Panc1 (cell line): ENCODE results near the gene ANKRD55. TPM values are rescaled to one million over a fixed set of nuclear protein-coding genes. Genes with fewer than 3 reads are reported as not detected.

Source experiments
- ATAC-seq: fragments of 200-7000 bp; cut with Tn5 transposase; 2 replicates; pipeline ENCODE4 v1.9.1; 2020; ENCODE audit warnings: mild to moderate bottlenecking, moderate library complexity
- BruUV-seq: library from RNA; stranded (reverse); fragments of 400-500 nt; replicated peaks from 2 replicates; lab custom pipeline; 2021; lab: Mats Ljungman, UMichigan
- CTCF ChIA-PET: fragments of 300-600 bp; sonication (Branson Sonifier 250); formaldehyde crosslinking; loops from one replicate; lab custom pipeline; 2022; ENCODE audit warnings: antibody characterized with exemption; lab: Charles Lee
- POLR2A ChIA-PET: fragments of 300-600 bp; sonication (Branson Sonifier 250); formaldehyde crosslinking; loops from one replicate; lab custom pipeline; 2022; ENCODE audit warnings: antibody characterized with exemption; lab: Charles Lee
- DNase-seq: peaks from one replicate; pipeline ENCODE4 v3.0.0-alpha.2; 2010; ENCODE audit warnings: low read depth, low spot score
- H3K27ac ChIP-seq: 2 replicates; pipeline ENCODE4 v1.5.1; 2011; ENCODE audit warnings: mild to moderate bottlenecking, low read length, inconsistent platforms
- H3K27me3 ChIP-seq: fragments of 200-500 bp; sonication (Bioruptor generic); 2 replicates; pipeline ENCODE4 v1.6.0; 2014; ENCODE audit warnings: low read length, inconsistent platforms; ENCODE audit not compliant: control insufficient read depth, insufficient read depth
- H3K36me3 ChIP-seq: fragments of 200-500 bp; sonication (Bioruptor generic); 2 replicates; pipeline ENCODE4 v1.5.1; 2014; ENCODE audit warnings: inconsistent platforms, mild to moderate bottlenecking, low read length, moderate library complexity; ENCODE audit not compliant: control insufficient read depth, insufficient read depth
- H3K4me1 ChIP-seq: 2 replicates; pipeline ENCODE4 v1.5.1; 2011; ENCODE audit warnings: inconsistent platforms, mild to moderate bottlenecking, low read length, moderate library complexity; ENCODE audit not compliant: control insufficient read depth, insufficient read depth
- H3K4me3 ChIP-seq, 2 experiments: 2 replicates each; pipeline ENCODE4 v1.5.1; 2011 to 2012; ENCODE audit warnings: low read depth in 2 of 2, low read length in 2 of 2, mild to moderate bottlenecking in 2 of 2, inconsistent platforms in 1 of 2, moderate library complexity in 1 of 2
- H3K9me3 ChIP-seq: fragments of 200-500 bp; sonication (Bioruptor generic); 2 replicates; pipeline ENCODE4 v1.5.1; 2014; ENCODE audit warnings: low read depth, mild to moderate bottlenecking, inconsistent platforms, low read length, moderate library complexity; ENCODE audit not compliant: control insufficient read depth, insufficient read depth
- POLR2AphosphoS5 ChIP-seq: IDR thresholded peaks from 2 replicates; pipeline ENCODE4 v1.6.1; 2012; ENCODE audit warnings: mild to moderate bottlenecking, low read depth, low read length, moderate library complexity
- SIN3A ChIP-seq: IDR thresholded peaks from 2 replicates; pipeline ENCODE4 v1.6.1; 2012; ENCODE audit warnings: low read depth, mild to moderate bottlenecking, low read length, moderate library complexity, borderline replicate concordance; ENCODE audit not compliant: insufficient read depth
- TCF7L2 ChIP-seq: IDR thresholded peaks from 2 replicates; pipeline ENCODE4 v1.6.1; 2011; ENCODE audit warnings: mild to moderate bottlenecking, low read depth, low read length, inconsistent platforms
- in situ Hi-C: cut with HindIII; loops from 2 replicates; pipeline ENCODE4 v1.10.0; 2016; ENCODE audit warnings: low sequenced_read_pairs, low pct_unique_long_range_greater_than_20kb
- intact Hi-C: fragments of 100-400 bp; cut with micrococcal nuclease; formaldehyde crosslinking; loops from one replicate; pipeline ENCODE4 v1.10.0; 2022; ENCODE audit not compliant: unreplicated experiment
- total RNA-seq: library from RNA; stranded (reverse); gene quantifications from one replicate; pipeline ENCODE4 v1.2.1, GENCODE V29; 2021; ENCODE audit not compliant: unreplicated experiment
- TF ChIP-seq, protein P1 (sequence below): fragments of 450-650 bp; IDR thresholded peaks from 2 replicates; pipeline ENCODE4 v1.5.1; 2017; ENCODE audit warnings: mild to moderate bottlenecking
- TF ChIP-seq, protein P2 (sequence below), 2 experiments: IDR thresholded peaks; 2 replicates each; pipeline ENCODE4 v1.6.1; 2011 to 2012; ENCODE audit warnings: low read depth in 2 of 2, control low read depth in 1 of 2, low read length in 1 of 2, mild to moderate bottlenecking in 1 of 2, moderate library complexity in 1 of 2; ENCODE audit not compliant: insufficient read depth in 1 of 2

ANKRD55 gene
- total RNA-seq, 1 experiment from 2014 or later: not detected

DNA sequence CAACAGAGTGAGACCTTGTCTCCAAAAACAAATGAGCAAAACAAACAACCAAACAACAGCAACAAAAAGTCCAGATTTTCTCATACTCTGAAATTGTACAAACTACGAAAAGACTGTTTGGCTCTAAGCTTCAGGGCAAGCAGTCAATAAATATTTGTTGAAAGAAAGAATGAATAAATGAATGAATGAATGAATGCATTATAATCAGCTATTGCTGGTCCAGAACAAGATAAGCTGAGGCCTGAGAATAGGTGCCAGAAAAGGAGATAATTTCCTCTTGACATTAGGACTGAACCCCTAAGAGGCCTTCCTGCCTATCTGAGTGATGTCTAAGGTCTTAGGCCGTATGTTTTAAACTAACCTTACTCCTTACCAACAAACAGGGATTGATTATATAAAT lies 139.2 kb downstream of the ANKRD55 start:
- Histone ChIP-seq H3K4me3 (no peak overlapping the region), H3K27me3 (no peaks in the 10 kb centered on the region), H3K27ac (no peak overlapping the region), H3K36me3 (no peaks in the 10 kb centered on the region), H3K4me1 (peaks cover 9% of the 10 kb centered on the region), H3K9me3 (no peaks in the 10 kb centered on the region)
- in situ Hi-C loops: no loop called here
- BruUV-seq: no TSS peak
- ChIA-PET CTCF (no interaction called here), POLR2A (no interaction called here)
- intact Hi-C loops: no loop called here
- DNase-seq (no peak), ATAC-seq (no peak)
- TF ChIP-seq SIN3A: no peak
- TF ChIP-seq, protein P1, sequence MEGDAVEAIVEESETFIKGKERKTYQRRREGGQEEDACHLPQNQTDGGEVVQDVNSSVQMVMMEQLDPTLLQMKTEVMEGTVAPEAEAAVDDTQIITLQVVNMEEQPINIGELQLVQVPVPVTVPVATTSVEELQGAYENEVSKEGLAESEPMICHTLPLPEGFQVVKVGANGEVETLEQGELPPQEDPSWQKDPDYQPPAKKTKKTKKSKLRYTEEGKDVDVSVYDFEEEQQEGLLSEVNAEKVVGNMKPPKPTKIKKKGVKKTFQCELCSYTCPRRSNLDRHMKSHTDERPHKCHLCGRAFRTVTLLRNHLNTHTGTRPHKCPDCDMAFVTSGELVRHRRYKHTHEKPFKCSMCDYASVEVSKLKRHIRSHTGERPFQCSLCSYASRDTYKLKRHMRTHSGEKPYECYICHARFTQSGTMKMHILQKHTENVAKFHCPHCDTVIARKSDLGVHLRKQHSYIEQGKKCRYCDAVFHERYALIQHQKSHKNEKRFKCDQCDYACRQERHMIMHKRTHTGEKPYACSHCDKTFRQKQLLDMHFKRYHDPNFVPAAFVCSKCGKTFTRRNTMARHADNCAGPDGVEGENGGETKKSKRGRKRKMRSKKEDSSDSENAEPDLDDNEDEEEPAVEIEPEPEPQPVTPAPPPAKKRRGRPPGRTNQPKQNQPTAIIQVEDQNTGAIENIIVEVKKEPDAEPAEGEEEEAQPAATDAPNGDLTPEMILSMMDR: no peak
- TF ChIP-seq TCF7L2: no peak
- TF ChIP-seq, protein P2, sequence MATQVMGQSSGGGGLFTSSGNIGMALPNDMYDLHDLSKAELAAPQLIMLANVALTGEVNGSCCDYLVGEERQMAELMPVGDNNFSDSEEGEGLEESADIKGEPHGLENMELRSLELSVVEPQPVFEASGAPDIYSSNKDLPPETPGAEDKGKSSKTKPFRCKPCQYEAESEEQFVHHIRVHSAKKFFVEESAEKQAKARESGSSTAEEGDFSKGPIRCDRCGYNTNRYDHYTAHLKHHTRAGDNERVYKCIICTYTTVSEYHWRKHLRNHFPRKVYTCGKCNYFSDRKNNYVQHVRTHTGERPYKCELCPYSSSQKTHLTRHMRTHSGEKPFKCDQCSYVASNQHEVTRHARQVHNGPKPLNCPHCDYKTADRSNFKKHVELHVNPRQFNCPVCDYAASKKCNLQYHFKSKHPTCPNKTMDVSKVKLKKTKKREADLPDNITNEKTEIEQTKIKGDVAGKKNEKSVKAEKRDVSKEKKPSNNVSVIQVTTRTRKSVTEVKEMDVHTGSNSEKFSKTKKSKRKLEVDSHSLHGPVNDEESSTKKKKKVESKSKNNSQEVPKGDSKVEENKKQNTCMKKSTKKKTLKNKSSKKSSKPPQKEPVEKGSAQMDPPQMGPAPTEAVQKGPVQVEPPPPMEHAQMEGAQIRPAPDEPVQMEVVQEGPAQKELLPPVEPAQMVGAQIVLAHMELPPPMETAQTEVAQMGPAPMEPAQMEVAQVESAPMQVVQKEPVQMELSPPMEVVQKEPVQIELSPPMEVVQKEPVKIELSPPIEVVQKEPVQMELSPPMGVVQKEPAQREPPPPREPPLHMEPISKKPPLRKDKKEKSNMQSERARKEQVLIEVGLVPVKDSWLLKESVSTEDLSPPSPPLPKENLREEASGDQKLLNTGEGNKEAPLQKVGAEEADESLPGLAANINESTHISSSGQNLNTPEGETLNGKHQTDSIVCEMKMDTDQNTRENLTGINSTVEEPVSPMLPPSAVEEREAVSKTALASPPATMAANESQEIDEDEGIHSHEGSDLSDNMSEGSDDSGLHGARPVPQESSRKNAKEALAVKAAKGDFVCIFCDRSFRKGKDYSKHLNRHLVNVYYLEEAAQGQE (IDR thresholded peaks at IDR 0.05; ENCODE audit: insufficient read depth in 1 of 2, low read depth in 2 of 2, low read length in 1 of 2): no peak
- no peak for TF ChIP-seq POLR2AphosphoS5

DNA sequence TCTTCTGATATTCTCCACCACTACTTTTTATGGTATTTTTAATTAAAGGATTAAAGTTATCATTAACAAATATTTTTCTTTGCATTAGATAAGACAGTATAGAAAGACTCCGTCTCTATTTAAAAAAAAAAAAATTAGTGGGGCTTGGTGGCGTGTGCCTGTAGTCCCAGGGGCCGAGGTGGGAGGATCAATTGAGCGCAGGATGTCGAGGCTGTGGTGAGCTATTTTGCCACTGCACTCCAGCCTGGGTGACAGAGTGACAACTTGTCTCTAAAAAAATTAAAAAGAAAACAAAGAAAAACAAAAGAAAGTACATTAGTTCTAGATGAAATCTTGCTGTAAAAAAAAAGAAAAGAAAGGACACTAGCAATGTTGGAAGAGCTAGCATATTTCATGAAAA lies 141.0 kb downstream of the ANKRD55 start:
- Histone ChIP-seq H3K27ac (no peak overlapping the region), H3K36me3 (no peaks in the 10 kb centered on the region), H3K9me3 (no peaks in the 10 kb centered on the region), H3K4me1 (peaks cover 2% of the 10 kb centered on the region; the same call in 1 of the 2 replicates), H3K4me3 (no peak overlapping the region), H3K27me3 (no peaks in the 10 kb centered on the region)
- CTCF ChIA-PET: no interaction called here
- intact Hi-C loops (no loop called here), in situ Hi-C loops (no loop called here)
- POLR2A ChIA-PET: no interaction called here
- no peak for TF ChIP-seq TCF7L2
- no peak for TF ChIP-seq SIN3A
- TF ChIP-seq, protein P1: no peak
- TF ChIP-seq, protein P2 (IDR thresholded peaks at IDR 0.05; ENCODE audit: insufficient read depth in 1 of 2, low read depth in 2 of 2, low read length in 1 of 2): no peak
- TF ChIP-seq POLR2AphosphoS5: no peak
- DNase-seq (no peak), ATAC-seq (no peak)
- no TSS peak for BruUV-seq
